Panc1 (cell line): ENCODE data around the gene AHR.
A peak's percentile ranks its signal among the peaks of the same experiment; 100 is the strongest.

Source experiments
- CTCF ChIP-seq: fragments of 450-650 bp; IDR thresholded peaks from 2 replicates; pipeline ENCODE4 v1.5.1; 2017; ENCODE audit warnings: mild to moderate bottlenecking
- POLR2AphosphoS5 ChIP-seq: IDR thresholded peaks from 2 replicates; pipeline ENCODE4 v1.6.1; 2012; ENCODE audit warnings: mild to moderate bottlenecking, low read depth, low read length, moderate library complexity
- REST ChIP-seq, 2 experiments: IDR thresholded peaks; 2 replicates each; pipeline ENCODE4 v1.6.1; 2011 to 2012; ENCODE audit warnings: low read depth in 2 of 2, control low read depth in 1 of 2, low read length in 1 of 2, mild to moderate bottlenecking in 1 of 2, moderate library complexity in 1 of 2; ENCODE audit not compliant: insufficient read depth in 1 of 2
- SIN3A ChIP-seq: IDR thresholded peaks from 2 replicates; pipeline ENCODE4 v1.6.1; 2012; ENCODE audit warnings: low read depth, mild to moderate bottlenecking, low read length, moderate library complexity, borderline replicate concordance; ENCODE audit not compliant: insufficient read depth

- TF ChIP-seq CTCF = no peak
- TF ChIP-seq REST (IDR thresholded peaks at IDR 0.05; ENCODE audit: insufficient read depth in 1 of 2, low read depth in 2 of 2, low read length in 1 of 2) = no peak
- 0 out of 2 replicates have a peak, but pooled peaks have one; percentile 28 for TF ChIP-seq POLR2AphosphoS5
- 0 out of 2 replicates have a peak, but pooled peaks have one; percentile 30 for TF ChIP-seq SIN3A
These were observed 1.1 kb downstream of the AHR start for GRCh38 chr7:17299483-17299991.
